Fibroblast of the aortic adventitia (primary cell): Measurements from ENCODE around the gene KPNA6. TPM values are rescaled to one million over a fixed set of nuclear protein-coding genes. Genes with fewer than 3 reads are reported as not detected.

Source experiments
- DNase-seq: peaks from one replicate; pipeline ENCODE4 v3.0.0-alpha.2; 2010; ENCODE audit warnings: low read depth
- H3K4me3 ChIP-seq: 2 replicates; pipeline ENCODE4 v1.5.1; 2011; ENCODE audit warnings: low read depth, mild to moderate bottlenecking, control low read depth, low read length, moderate library complexity
- total RNA-seq: library from RNA; depleted of rRNA; stranded (reverse); fragments of >200 nt; gene quantifications from 2 replicates; pipeline ENCODE4 v1.2.3, GENCODE V29; 2012; ENCODE audit warnings: low replicate concordance
- TF ChIP-seq, protein P1 (sequence below): IDR thresholded peaks from 2 replicates; pipeline ENCODE4 v1.5.1; 2011; ENCODE audit warnings: mild to moderate bottlenecking, low read length, control low read depth, inconsistent platforms; ENCODE audit not compliant: insufficient read depth

KPNA6 gene
- total RNA-seq, 1 donor: 56.2 TPM

- TF ChIP-seq, protein P1, sequence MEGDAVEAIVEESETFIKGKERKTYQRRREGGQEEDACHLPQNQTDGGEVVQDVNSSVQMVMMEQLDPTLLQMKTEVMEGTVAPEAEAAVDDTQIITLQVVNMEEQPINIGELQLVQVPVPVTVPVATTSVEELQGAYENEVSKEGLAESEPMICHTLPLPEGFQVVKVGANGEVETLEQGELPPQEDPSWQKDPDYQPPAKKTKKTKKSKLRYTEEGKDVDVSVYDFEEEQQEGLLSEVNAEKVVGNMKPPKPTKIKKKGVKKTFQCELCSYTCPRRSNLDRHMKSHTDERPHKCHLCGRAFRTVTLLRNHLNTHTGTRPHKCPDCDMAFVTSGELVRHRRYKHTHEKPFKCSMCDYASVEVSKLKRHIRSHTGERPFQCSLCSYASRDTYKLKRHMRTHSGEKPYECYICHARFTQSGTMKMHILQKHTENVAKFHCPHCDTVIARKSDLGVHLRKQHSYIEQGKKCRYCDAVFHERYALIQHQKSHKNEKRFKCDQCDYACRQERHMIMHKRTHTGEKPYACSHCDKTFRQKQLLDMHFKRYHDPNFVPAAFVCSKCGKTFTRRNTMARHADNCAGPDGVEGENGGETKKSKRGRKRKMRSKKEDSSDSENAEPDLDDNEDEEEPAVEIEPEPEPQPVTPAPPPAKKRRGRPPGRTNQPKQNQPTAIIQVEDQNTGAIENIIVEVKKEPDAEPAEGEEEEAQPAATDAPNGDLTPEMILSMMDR: no peak
- peak within 1 kb of the TSS; percentile 87 for H3K4me3 ChIP-seq
- peak; percentile 72 for DNase-seq
Observed at GRCh38 chr1:32205401-32206370, 97.8 kb downstream of the KPNA6 start, which contains the start of gene IQCC. IQCC (plus strand) TSS chr1:32205671; CDS start chr1:32205682, 11 bp downstream.

DNA sequence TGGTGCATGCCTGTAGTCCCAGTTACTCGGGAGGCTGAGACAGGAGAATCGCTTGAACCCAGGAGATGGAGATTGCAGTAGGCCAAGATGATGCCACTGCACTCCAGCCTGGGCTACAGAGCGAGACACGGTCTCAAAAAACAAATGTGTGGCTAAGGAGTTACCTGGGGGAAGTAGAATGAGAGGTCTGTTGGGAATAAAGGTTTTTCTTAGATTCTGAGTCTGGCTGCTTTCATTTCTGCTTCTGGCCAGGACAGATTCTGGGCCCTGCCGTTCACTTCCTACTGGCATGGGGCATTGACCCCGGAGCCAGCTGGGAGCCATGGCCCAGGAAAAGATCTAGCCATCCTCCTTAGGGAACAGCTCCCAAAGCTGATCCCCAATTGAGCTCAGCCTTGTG is 100.6 kb downstream of the KPNA6 start:
- TF ChIP-seq, protein P1: no peak
- no peak overlapping the region for H3K4me3 ChIP-seq
- no peak for DNase-seq

DNA sequence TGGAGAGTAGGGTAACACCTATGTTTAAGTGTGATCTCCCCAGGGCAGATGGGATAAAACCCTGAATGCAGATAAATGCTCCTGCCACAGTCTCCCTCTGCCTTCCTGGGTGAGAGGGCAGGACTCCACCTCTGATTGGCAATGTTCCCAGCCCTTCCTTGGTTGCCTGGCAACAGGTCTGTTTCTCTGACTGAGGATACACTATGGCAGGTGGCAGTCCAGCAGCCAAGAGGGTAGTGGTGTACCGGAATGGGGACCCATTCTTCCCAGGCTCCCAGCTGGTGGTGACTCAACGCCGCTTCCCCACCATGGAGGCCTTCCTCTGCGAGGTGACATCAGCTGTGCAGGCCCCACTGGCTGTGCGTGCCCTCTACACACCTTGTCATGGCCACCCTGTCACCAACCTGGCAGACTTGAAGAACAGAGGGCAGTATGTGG is 101.1 kb downstream of the KPNA6 start, which contains the start of gene DCDC2B:
Gene DCDC2B (plus strand): TSS at position 199 of the 438 bp plus-strand sequence. CDS start 5 bp downstream, at position 204.
- H3K4me3 ChIP-seq: no peak within 1 kb of the TSS
- peak; percentile 34 for DNase-seq
- TF ChIP-seq, protein P1: no peak

- H3K4me3 ChIP-seq: no peak overlapping the region
- TF ChIP-seq, protein P1: peak; percentile 88
- peak; percentile 68 for DNase-seq
Observed at GRCh38 chr1:32215629-32216480, 108.0 kb downstream of the KPNA6 start.

GRCh38 chr1:32216566-32216965 is 108.7 kb downstream of the KPNA6 start:
- no peak for DNase-seq
- TF ChIP-seq, protein P1: no peak
- no peak overlapping the region for H3K4me3 ChIP-seq

DNA sequence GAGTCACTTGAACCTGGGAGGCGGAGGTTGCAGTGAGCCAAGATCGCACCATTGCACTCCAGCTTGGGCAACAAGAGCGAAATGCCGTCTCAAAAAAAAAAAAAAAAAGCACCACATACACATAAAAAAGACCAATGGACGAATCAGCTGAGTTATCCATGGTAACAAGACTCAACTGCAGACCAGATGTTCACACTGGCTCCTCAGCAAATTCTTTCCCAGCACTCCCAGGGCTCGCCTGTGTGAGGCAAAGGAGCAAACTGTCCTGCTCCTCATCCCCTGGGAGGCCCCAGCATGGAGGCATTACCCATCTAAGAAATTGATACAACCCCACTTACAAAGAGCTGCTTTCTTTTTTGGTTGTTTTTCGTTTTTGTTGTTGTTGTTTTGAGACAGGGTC is 111.2 kb downstream of the KPNA6 start:
- TF ChIP-seq, protein P1: no peak
- DNase-seq: no peak
- no peak overlapping the region for H3K4me3 ChIP-seq
